AG20443 (cell line): ENCODE data around the gene C11orf58.
A peak's percentile ranks its signal among the peaks of the same experiment; 100 is the strongest.

Experiments used
- DNase-seq: peaks from one replicate; pipeline ENCODE4 v3.0.0; 2012; ENCODE audit warnings: low spot score, mixed read lengths

The C11orf58 gene

GRCh38 chr11:16738193-16738946 is at the start of gene C11orf58:
Gene C11orf58, plus strand, starts transcription at chr11:16738647. Its CDS starts 132 bp downstream, at chr11:16738779.
- DNase-seq = peak; percentile 95

GRCh38 chr11:16690086-16690485 is 48.4 kb upstream of the C11orf58 start:
- DNase-seq = no peak

GRCh38 chr11:16703795-16704194 is 34.7 kb upstream of the C11orf58 start:
- DNase-seq = no peak

GRCh38 chr11:16713594-16713993 is 24.9 kb upstream of the C11orf58 start:
- DNase-seq = no peak

- no peak for DNase-seq
Measured at GRCh38 chr11:16722581-16723344, 15.7 kb upstream of the C11orf58 start.

- DNase-seq = no peak
Measured at GRCh38 chr11:16727806-16728205, 10.6 kb upstream of the C11orf58 start.

GRCh38 chr11:16737818-16738192 is 642 bp upstream of the C11orf58 start:
- peak; percentile 17 for DNase-seq

GRCh38 chr11:16738947-16739815 is 734 bp downstream of the C11orf58 start:
- peak; percentile 25 for DNase-seq

GRCh38 chr11:16741473-16741872 is 3.0 kb downstream of the C11orf58 start:
- no peak for DNase-seq

- no peak for DNase-seq
Measured at GRCh38 chr11:16743478-16743877, 5.0 kb downstream of the C11orf58 start.

GRCh38 chr11:16744128-16744725 is 5.8 kb downstream of the C11orf58 start:
- DNase-seq = no peak

GRCh38 chr11:16745950-16746605 is 7.6 kb downstream of the C11orf58 start:
- DNase-seq = no peak

GRCh38 chr11:16749092-16749491 is 10.6 kb downstream of the C11orf58 start:
- no peak for DNase-seq

GRCh38 chr11:16749666-16750065 is 11.2 kb downstream of the C11orf58 start:
- DNase-seq = no peak

GRCh38 chr11:16750417-16750816 is 12.0 kb downstream of the C11orf58 start:
- no peak for DNase-seq

GRCh38 chr11:16758382-16759024 is 20.1 kb downstream of the C11orf58 start:
- no peak for DNase-seq

GRCh38 chr11:16759857-16760508 is 21.5 kb downstream of the C11orf58 start:
- DNase-seq = no peak

- no peak for DNase-seq
Measured at GRCh38 chr11:16763746-16764145, 25.3 kb downstream of the C11orf58 start.

- no peak for DNase-seq
Measured at GRCh38 chr11:16764888-16765287, 26.4 kb downstream of the C11orf58 start.

- DNase-seq = no peak
Measured at GRCh38 chr11:16767137-16767536, 28.7 kb downstream of the C11orf58 start.
